SK-N-SH treated with all-trans-retinoic acid at 6 μM for 48 hours (cell line): Measurements from ENCODE around the gene STPG3.

Experiments
- POU6F1 ChIP-seq: fragments of 250-450 bp; sonication (Bioruptor Pico); IDR thresholded peaks from 2 replicates; pipeline ENCODE4 v1.8.0; 2021; ENCODE audit warnings: low read depth, mild to moderate bottlenecking, moderate library complexity, borderline replicate concordance
- PPARA ChIP-seq: fragments of 250-450 bp; sonication (Bioruptor Pico); IDR thresholded peaks from 2 replicates; pipeline ENCODE4 v1.5.0; 2020; ENCODE audit warnings: mild to moderate bottlenecking, borderline replicate concordance
- TOX ChIP-seq: fragments of 250-450 bp; sonication (Bioruptor Pico); IDR thresholded peaks from 2 replicates; pipeline ENCODE4 v1.8.0; 2021; ENCODE audit warnings: mild to moderate bottlenecking, moderate library complexity, borderline replicate concordance

GRCh38 chr9:137275588-137276472, 24.7 kb downstream of the STPG3 start:
- TF ChIP-seq TOX (CRISPR knock-in tag) = no peak
- TF ChIP-seq POU6F1 = no peak
- no peak for TF ChIP-seq PPARA (CRISPR knock-in tag)
